ENCODE results near the gene GET4. TPM values are rescaled to one million over a fixed set of nuclear protein-coding genes. Genes with fewer than 3 reads are reported as not detected.
"Not testable (repeated sequence)": the region's sequence is repeated elsewhere in the genome, so short reads cannot be mapped to it uniquely, and the experiment has no call there.

Gene GET4
- total and polyA plus RNA-seq, 5 donors, result 20.1 to 23.6 (median 22.2) TPM

- WGBS, result 84% methylated on average over 22 of the region's 22 CpGs
- intact Hi-C loops (cut with DNase I), result no loop called here
- H3K9me3 ChIP-seq (ENCODE audit: control insufficient read depth, low read length), result no peaks in the 10 kb centered on the region
- DNase-seq (peak in 2 of 3 donors; percentile 35 to 36), ATAC-seq (no peak)
- no peak overlapping the region for H3K4me3 ChIP-seq (ENCODE audit: low read length)
- no peaks in the 10 kb centered on the region for H3K27me3 ChIP-seq (ENCODE audit: control insufficient read depth, insufficient read depth)
- H3K27ac ChIP-seq (ENCODE audit: low read length), result no peak overlapping the region
- no peaks in the 10 kb centered on the region for H3K4me1 ChIP-seq (ENCODE audit: control insufficient read depth, insufficient read depth, low read length)
Measured at GRCh38 chr7:902996-903395, 26.6 kb downstream of the GET4 start.

GRCh38 chr7:903921-904755 is 27.8 kb downstream of the GET4 start:
- DNase-seq (peak in 1 of 3 donors; percentile 60), ATAC-seq (no peak)
- 90% methylated on average over 37 of the region's 37 CpGs for WGBS
- Histone ChIP-seq H3K4me1 (ENCODE audit: control insufficient read depth, insufficient read depth, low read length) (no peaks in the 10 kb centered on the region), H3K9me3 (ENCODE audit: control insufficient read depth, low read length) (no peaks in the 10 kb centered on the region), H3K27me3 (ENCODE audit: control insufficient read depth, insufficient read depth) (no peaks in the 10 kb centered on the region), H3K27ac (ENCODE audit: low read length) (no peak overlapping the region), H3K4me3 (ENCODE audit: low read length) (no peak overlapping the region)
- intact Hi-C loops (cut with DNase I), result no loop called here

GRCh38 chr7:904847-905246 is 28.5 kb downstream of the GET4 start:
- peak in 2 of 3 donors; percentile 68 to 75 for DNase-seq
- intact Hi-C loops (cut with DNase I), result no loop called here

GRCh38 chr7:906776-907157 is 30.4 kb downstream of the GET4 start:
- ATAC-seq (no peak), DNase-seq (peak in 1 of 3 donors; percentile 58)
- Histone ChIP-seq H3K4me3 (ENCODE audit: low read length) (no peak overlapping the region), H3K27me3 (ENCODE audit: control insufficient read depth, insufficient read depth) (no peaks in the 10 kb centered on the region), H3K27ac (ENCODE audit: low read length) (no peak overlapping the region), H3K4me1 (ENCODE audit: control insufficient read depth, insufficient read depth, low read length) (no peaks in the 10 kb centered on the region), H3K9me3 (ENCODE audit: control insufficient read depth, low read length) (no peaks in the 10 kb centered on the region)
- WGBS, result 79% methylated on average over 10 of the region's 10 CpGs
- intact Hi-C loops (cut with DNase I), result no loop called here

More at GRCh38 chr7:904847-905246, 28.5 kb downstream of the GET4 start:
- WGBS, result 40% methylated on average over 20 of the region's 20 CpGs
- Histone ChIP-seq H3K9me3 (ENCODE audit: control insufficient read depth, low read length) (no peaks in the 10 kb centered on the region), H3K27ac (ENCODE audit: low read length) (no peak overlapping the region), H3K4me3 (ENCODE audit: low read length) (no peak overlapping the region), H3K27me3 (ENCODE audit: control insufficient read depth, insufficient read depth) (no peaks in the 10 kb centered on the region), H3K4me1 (ENCODE audit: control insufficient read depth, insufficient read depth, low read length) (no peaks in the 10 kb centered on the region)
- ATAC-seq, result peak in 1 of 2 donors; percentile 3

GRCh38 chr7:907158-907980 is 31.0 kb downstream of the GET4 start:
- intact Hi-C loops (cut with DNase I), result no loop called here
- no peaks in the 10 kb centered on the region for H3K4me1 ChIP-seq (ENCODE audit: control insufficient read depth, insufficient read depth, low read length)
- H3K4me3 ChIP-seq (ENCODE audit: low read length), result no peak overlapping the region
- 75% methylated on average over 49 of the region's 49 CpGs for WGBS
- H3K27me3 ChIP-seq (ENCODE audit: control insufficient read depth, insufficient read depth), result no peaks in the 10 kb centered on the region
- DNase-seq (peak in 2 of 3 donors; percentile 54 to 90), ATAC-seq (no peak)
- no peak overlapping the region for H3K27ac ChIP-seq (ENCODE audit: low read length)
- H3K9me3 ChIP-seq (ENCODE audit: control insufficient read depth, low read length), result no peaks in the 10 kb centered on the region

- no peak overlapping the region for H3K4me3 ChIP-seq (ENCODE audit: low read length)
- no peaks in the 10 kb centered on the region for H3K9me3 ChIP-seq (ENCODE audit: control insufficient read depth, low read length)
- no peak overlapping the region for H3K27ac ChIP-seq (ENCODE audit: low read length)
- H3K4me1 ChIP-seq (ENCODE audit: control insufficient read depth, insufficient read depth, low read length), result no peaks in the 10 kb centered on the region
- ATAC-seq, result peak in 1 of 2 donors; percentile 1
- no peaks in the 10 kb centered on the region for H3K27me3 ChIP-seq (ENCODE audit: control insufficient read depth, insufficient read depth)
- intact Hi-C loops (cut with DNase I), result no loop called here
- peak in 1 of 3 donors; percentile 48 for DNase-seq
- 85% methylated on average over 12 of the region's 12 CpGs for WGBS
Measured at GRCh38 chr7:908159-908581, 31.8 kb downstream of the GET4 start.

GRCh38 chr7:908591-909357 is 32.4 kb downstream of the GET4 start:
- WGBS, result 26% methylated on average over 56 of the region's 73 CpGs
- intact Hi-C loops (cut with DNase I); H3K4me1 ChIP-seq (ENCODE audit: control insufficient read depth, insufficient read depth, low read length); H3K27me3 ChIP-seq (ENCODE audit: control insufficient read depth, insufficient read depth); H3K9me3 ChIP-seq (ENCODE audit: control insufficient read depth, low read length); H3K27ac ChIP-seq (ENCODE audit: low read length); H3K4me3 ChIP-seq (ENCODE audit: low read length): not testable (repeated sequence)
- ATAC-seq, result peak; percentile 75 to 88
- peak; percentile 74 to 89 (median 81) for DNase-seq

- no peak overlapping the region for H3K27ac ChIP-seq (ENCODE audit: low read length)
- peak; percentile 45 to 83 for ATAC-seq
Measured at GRCh38 chr7:909358-910329, 33.3 kb downstream of the GET4 start.

GRCh38 chr7:910441-910861 is 34.1 kb downstream of the GET4 start:
- intact Hi-C loops (cut with DNase I), result loop anchor here in 1 of 4 donors (10.0 kb wide), 1 partner anchor 154 kb away; no protein-coding TSS in a partner anchor
- no peak for ATAC-seq
- H3K27ac ChIP-seq (ENCODE audit: low read length), result no peak overlapping the region

More at GRCh38 chr7:909358-910329, 33.3 kb downstream of the GET4 start:
- Histone ChIP-seq H3K9me3 (ENCODE audit: control insufficient read depth, low read length) (no peaks in the 10 kb centered on the region), H3K4me1 (ENCODE audit: control insufficient read depth, insufficient read depth, low read length) (no peaks in the 10 kb centered on the region), H3K4me3 (ENCODE audit: low read length) (no peak overlapping the region), H3K27me3 (ENCODE audit: control insufficient read depth, insufficient read depth) (no peaks in the 10 kb centered on the region)
- intact Hi-C loops (cut with DNase I), result loop anchor here in 1 of 4 donors (10.0 kb wide), 1 partner anchor 155 kb away; no protein-coding TSS in a partner anchor
- WGBS, result 36% methylated on average over 56 of the region's 58 CpGs
- peak; percentile 78 to 90 (median 90) for DNase-seq

More at GRCh38 chr7:910441-910861, 34.1 kb downstream of the GET4 start:
- no peaks in the 10 kb centered on the region for H3K4me1 ChIP-seq (ENCODE audit: control insufficient read depth, insufficient read depth, low read length)
- DNase-seq, result no peak
- no peaks in the 10 kb centered on the region for H3K27me3 ChIP-seq (ENCODE audit: control insufficient read depth, insufficient read depth)
- no peak overlapping the region for H3K4me3 ChIP-seq (ENCODE audit: low read length)
- 86% methylated on average over 11 of the region's 11 CpGs for WGBS
- H3K9me3 ChIP-seq (ENCODE audit: control insufficient read depth, low read length), result no peaks in the 10 kb centered on the region
